Activated CD8-positive, alpha-beta memory T cell treated with anti-CD3 and anti-CD28 coated beads, Interleukin-2, amount 50 U/mL, for 48 hours (primary cell): ENCODE measurements around the gene CRLF1.

Source experiments
- DNase-seq: peaks from one replicate; pipeline ENCODE4 v3.0.0-alpha.2; 2020

CRLF1 gene

GRCh38 chr19:18636183-18636968 is 29.8 kb upstream of the CRLF1 start:
- peak; percentile 100 for DNase-seq

GRCh38 chr19:18635831-18636182 is 29.2 kb upstream of the CRLF1 start:
- no peak for DNase-seq

GRCh38 chr19:18634612-18635297 is 28.2 kb upstream of the CRLF1 start:
- no peak for DNase-seq

- no peak for DNase-seq
Observed at GRCh38 chr19:18633321-18633720, 26.7 kb upstream of the CRLF1 start.

- DNase-seq: no peak
Observed at GRCh38 chr19:18629166-18630088, 22.8 kb upstream of the CRLF1 start.

GRCh38 chr19:18626906-18627305 is 20.3 kb upstream of the CRLF1 start:
- DNase-seq: no peak

- no peak for DNase-seq
Observed at GRCh38 chr19:18620902-18621301, 14.3 kb upstream of the CRLF1 start.

GRCh38 chr19:18620311-18620710 is 13.7 kb upstream of the CRLF1 start:
- DNase-seq: no peak

GRCh38 chr19:18618236-18618635 is 11.6 kb upstream of the CRLF1 start:
- no peak for DNase-seq

GRCh38 chr19:18617562-18617961 is 11.0 kb upstream of the CRLF1 start:
- no peak for DNase-seq

GRCh38 chr19:18616023-18616422 is 9.4 kb upstream of the CRLF1 start:
- DNase-seq: no peak

- DNase-seq: no peak
Observed at GRCh38 chr19:18613589-18614234, 7.1 kb upstream of the CRLF1 start.

- no peak for DNase-seq
Observed at GRCh38 chr19:18612772-18613588, 6.4 kb upstream of the CRLF1 start, which contains the start of gene TMEM59L. TSS of gene TMEM59L (plus strand) at chr19:18612870. CDS start at chr19:18612959, 89 bp downstream.

- no peak for DNase-seq
Observed at GRCh38 chr19:18612051-18612771, 5.6 kb upstream of the CRLF1 start.

- no peak for DNase-seq
Observed at GRCh38 chr19:18611327-18612050, 4.9 kb upstream of the CRLF1 start.

- DNase-seq: no peak
Observed at GRCh38 chr19:18610556-18611326, 4.1 kb upstream of the CRLF1 start.

- no peak for DNase-seq
Observed at GRCh38 chr19:18610245-18610555, 3.6 kb upstream of the CRLF1 start.

GRCh38 chr19:18609717-18610051 is 3.1 kb upstream of the CRLF1 start:
- DNase-seq: no peak

GRCh38 chr19:18608805-18609716 is 2.5 kb upstream of the CRLF1 start:
- DNase-seq: no peak
